IPS-18c (cell line): ENCODE results near the gene ANXA2.

ENCODE experiments used
- H3K4me3 ChIP-seq: 2 replicates; pipeline ENCODE4 v1.7.0; 2013; ENCODE audit warnings: low read depth, mild to moderate bottlenecking, low read length, moderate library complexity; ENCODE audit not compliant: insufficient read depth
- H3K9me3 ChIP-seq: one replicate; pipeline ENCODE4 v1.6.1; 2013; ENCODE audit warnings: mild to moderate bottlenecking, low read length, moderate library complexity; ENCODE audit not compliant: control insufficient read depth, insufficient read depth

The ANXA2 gene

GRCh38 chr15:60381148-60381788 lies 16.5 kb downstream of the ANXA2 start:
- Histone ChIP-seq H3K4me3 (no peak overlapping the region), H3K9me3 (no peaks in the 10 kb centered on the region)

GRCh38 chr15:60379525-60380274 lies 18.1 kb downstream of the ANXA2 start:
- no peaks in the 10 kb centered on the region for H3K9me3 ChIP-seq
- no peak overlapping the region for H3K4me3 ChIP-seq

DNA sequence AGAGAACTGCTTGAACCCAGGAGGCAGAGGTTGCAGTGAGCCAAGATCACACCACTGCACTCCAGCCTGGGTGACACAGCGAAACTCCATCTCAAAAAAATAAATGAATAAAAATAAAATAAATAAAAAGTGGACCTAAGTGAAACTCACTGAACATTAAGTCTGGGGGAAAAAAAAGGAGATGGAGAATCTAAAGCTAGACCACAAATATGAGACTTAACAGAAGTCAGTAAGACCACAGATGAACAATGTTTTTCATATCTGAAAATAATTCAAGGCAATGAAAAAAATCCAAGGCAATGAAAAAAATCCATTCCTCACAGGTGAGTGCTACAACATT lies 18.6 kb downstream of the ANXA2 start:
- Histone ChIP-seq H3K9me3 (no peaks in the 10 kb centered on the region), H3K4me3 (no peak overlapping the region)

DNA sequence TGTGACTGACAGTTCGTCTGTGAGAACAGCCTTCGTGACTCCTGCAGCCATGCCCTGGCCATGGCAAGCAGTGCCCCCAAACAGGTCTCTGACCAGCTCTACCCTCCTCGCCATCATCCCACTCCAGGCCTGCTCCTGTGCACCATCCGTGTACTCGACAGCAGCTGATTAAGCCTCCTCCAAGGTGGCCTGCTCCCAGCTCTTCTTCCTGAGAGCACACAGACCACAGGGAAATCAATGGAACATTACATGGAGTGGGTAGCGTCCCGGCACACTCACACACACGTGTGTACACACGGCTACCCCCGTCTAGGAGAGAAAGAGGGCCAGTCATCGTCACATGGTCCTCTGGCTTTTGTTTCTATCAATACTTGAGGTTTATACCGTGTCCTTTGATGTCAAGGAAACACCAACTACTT lies 21.1 kb downstream of the ANXA2 start:
- Histone ChIP-seq H3K9me3 (no peaks in the 10 kb centered on the region), H3K4me3 (no peak overlapping the region)

- Histone ChIP-seq H3K9me3 (no peaks in the 10 kb centered on the region), H3K4me3 (no peak overlapping the region)
Observed at GRCh38 chr15:60375306-60375705, 22.5 kb downstream of the ANXA2 start.

DNA sequence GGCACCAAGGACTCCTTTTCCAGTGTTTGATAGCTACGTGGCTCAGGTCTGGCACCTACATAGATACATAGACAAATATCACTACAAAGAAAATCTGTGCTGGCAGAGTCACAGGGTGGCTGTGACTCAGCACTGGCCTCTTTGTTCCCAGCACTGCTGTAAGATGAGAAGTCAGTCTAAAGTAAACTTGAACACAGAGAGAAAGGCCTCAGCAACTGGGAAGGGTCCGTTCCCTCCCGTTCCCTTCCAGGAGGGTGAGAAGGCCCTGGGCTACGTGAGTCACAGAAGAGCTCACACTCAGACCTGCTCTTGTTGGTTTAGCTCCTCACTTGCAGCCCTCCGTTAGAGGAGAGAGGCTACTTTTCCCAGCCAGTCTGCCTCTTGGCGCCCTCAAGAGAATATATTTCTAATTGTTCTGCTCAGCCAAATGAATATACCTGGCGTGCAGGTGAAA lies 23.1 kb downstream of the ANXA2 start:
- no peaks in the 10 kb centered on the region for H3K9me3 ChIP-seq
- no peak overlapping the region for H3K4me3 ChIP-seq

- Histone ChIP-seq H3K4me3 (no peak overlapping the region), H3K9me3 (no peaks in the 10 kb centered on the region)
Observed at GRCh38 chr15:60374209-60374608, 23.6 kb downstream of the ANXA2 start.

DNA sequence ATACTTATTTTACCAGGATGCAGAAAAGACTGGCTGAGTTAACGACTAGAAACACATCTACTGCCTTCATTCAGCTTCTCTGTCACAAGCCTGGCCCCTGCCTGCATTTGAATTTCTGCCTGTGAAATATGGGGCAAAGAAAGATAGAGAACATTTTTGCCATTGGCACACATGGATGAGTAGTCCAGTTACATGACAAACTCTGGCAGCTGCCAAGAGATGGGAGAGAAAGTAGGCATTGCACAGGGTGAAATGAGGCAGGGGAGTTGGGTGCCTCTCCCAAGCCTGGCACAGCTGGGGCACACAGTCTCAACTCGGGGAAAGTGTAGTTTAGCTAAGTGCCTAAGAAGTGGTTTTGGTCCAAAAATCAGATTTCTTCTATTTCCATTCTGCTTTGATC lies 24.0 kb downstream of the ANXA2 start:
- H3K4me3 ChIP-seq = no peak overlapping the region
- H3K9me3 ChIP-seq = no peaks in the 10 kb centered on the region

GRCh38 chr15:60373327-60373726 lies 24.5 kb downstream of the ANXA2 start:
- H3K4me3 ChIP-seq = no peak overlapping the region
- H3K9me3 ChIP-seq = no peaks in the 10 kb centered on the region

- Histone ChIP-seq H3K9me3 (no peaks in the 10 kb centered on the region), H3K4me3 (no peak overlapping the region)
Observed at GRCh38 chr15:60372756-60373155, 25.0 kb downstream of the ANXA2 start.

GRCh38 chr15:60372227-60372626 lies 25.6 kb downstream of the ANXA2 start:
- no peaks in the 10 kb centered on the region for H3K9me3 ChIP-seq

GRCh38 chr15:60371175-60372051 lies 26.4 kb downstream of the ANXA2 start:
- no peaks in the 10 kb centered on the region for H3K9me3 ChIP-seq
- no peak overlapping the region for H3K4me3 ChIP-seq

More at GRCh38 chr15:60372227-60372626, 25.6 kb downstream of the ANXA2 start:
- no peak overlapping the region for H3K4me3 ChIP-seq

DNA sequence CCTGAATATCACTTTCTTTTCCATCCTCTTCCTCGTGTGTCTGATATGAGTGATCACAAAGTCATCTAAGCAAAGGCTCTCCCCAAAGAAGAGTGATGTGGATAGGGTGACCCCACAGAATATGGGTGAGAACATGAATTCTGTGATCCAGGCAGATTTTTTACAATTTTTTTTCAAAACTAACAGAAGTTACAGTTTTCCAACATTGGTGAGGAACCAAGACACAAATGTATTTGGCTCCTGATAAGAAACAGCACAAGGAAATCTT lies 27.0 kb downstream of the ANXA2 start:
- H3K4me3 ChIP-seq = no peak overlapping the region
- H3K9me3 ChIP-seq = no peaks in the 10 kb centered on the region

DNA sequence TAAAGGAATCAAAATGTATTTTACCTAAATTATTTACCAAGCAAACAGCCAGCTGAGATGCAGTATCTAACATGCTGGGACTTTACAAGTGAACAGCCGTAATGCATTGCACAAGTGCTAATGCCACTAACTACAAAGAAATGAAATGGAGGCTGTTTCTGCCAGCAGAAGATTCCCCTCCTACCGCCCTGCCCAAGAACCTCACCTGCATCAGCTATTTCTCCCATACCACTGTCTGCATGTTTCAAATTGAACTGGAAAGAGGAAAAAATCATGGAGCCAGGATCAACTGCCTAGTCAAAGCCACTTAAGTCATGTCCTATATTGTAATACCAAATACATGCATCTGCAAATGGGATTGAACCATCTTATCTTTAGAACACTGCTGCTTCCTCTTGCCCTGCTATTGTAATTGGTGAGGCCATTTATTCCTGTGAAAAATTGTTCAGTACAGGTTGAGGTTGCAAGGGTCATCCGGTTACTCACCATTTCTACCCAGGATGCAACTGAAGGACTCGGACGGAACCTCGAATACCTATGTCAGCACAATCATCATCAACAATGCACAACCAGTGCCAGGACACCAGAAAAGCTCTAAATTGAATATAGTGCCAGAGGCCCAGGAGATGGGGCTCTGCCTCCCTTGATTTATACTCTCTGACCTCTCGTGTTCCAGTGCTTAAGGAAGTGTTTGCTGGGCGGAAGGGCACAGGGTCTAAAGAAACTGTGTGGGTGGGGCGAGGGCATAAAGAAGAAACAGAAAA lies 27.5 kb downstream of the ANXA2 start:
- Histone ChIP-seq H3K9me3 (no peaks in the 10 kb centered on the region), H3K4me3 (no peak overlapping the region)

DNA sequence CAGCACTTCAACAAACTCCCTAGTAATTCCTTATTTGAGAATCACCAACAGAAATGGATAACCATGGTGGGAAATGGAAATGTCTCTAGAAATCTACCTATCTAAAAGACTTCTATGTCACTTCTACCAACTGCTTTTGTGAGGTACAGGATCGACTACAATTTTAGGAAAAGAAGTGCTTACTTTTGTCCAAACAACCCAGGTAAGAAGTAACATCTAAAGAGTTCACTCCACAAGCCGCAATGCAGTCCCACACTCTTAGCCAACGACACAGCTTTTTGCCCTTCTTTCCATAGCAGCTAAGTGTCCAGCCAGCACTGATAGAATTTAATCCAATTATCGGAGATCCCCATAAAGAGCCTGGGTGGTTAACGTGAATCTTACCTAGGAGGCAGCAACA lies 28.1 kb downstream of the ANXA2 start:
- H3K9me3 ChIP-seq = no peaks in the 10 kb centered on the region
- no peak overlapping the region for H3K4me3 ChIP-seq

DNA sequence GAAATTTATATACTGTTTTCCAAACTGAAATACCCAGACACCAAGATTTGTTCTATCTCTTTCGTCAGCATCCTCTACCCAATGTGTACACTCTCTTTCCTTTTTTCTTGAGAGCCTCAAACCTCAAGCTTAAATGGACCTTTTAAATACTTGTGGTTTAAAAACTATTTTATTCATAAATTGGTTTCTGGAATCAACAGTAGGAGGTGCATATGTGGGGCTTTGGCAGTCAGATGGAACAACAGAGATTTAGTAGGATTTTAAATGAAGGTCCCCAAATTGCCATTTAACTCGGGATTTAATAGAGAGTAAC lies 33.2 kb downstream of the ANXA2 start:
- H3K9me3 ChIP-seq = no peaks in the 10 kb centered on the region
- no peak overlapping the region for H3K4me3 ChIP-seq

DNA sequence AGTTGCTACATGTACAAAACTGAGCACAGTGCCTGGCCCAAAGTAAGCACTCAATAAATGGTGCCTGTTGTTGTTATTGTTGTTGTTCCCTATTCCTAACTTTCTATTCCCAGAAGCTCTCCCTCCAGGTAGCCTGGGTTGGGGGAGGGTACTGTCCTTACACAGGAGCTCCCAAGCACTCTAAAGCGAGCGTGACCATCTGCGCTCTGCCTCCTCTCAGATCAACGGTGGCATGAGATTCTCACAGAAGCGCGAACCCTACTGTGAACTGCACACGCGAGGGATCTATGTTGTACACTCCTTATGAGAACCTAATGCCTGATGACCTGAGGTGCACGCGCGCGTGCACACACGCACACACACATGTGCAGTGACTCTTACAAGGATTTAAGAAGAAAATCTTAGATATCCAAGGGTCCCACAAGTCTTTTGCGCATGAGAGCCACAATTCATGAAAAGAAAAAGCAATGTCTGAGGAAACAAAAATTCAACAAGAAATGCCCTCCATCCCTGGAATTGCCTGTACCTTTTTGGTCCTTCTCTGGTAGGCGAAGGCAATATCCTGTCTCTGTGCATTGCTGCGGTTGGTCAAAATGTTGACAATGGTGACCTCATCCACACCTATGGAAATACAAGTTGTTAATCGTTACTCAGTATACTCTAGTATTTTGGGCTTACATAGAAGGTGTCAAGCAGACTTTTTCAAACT lies 33.7 kb downstream of the ANXA2 start:
- no peaks in the 10 kb centered on the region for H3K9me3 ChIP-seq
- no peak overlapping the region for H3K4me3 ChIP-seq
